ENCODE measurements around the gene ANKRD40. TPM values are rescaled to one million over a fixed set of nuclear protein-coding genes. Genes with fewer than 3 reads are reported as not detected.

ANKRD40 gene
- total and polyA plus RNA-seq, 7 donors, result 12.3 to 76.3 (median 51.2) TPM

GRCh38 chr17:50668025-50668837 lies 39.5 kb downstream of the ANKRD40 start:
- no peak for DNase-seq
- intact Hi-C loops (cut with DNase I), result no loop called here
- H3K27me3 ChIP-seq, result no peaks in the 10 kb centered on the region
- no peaks in the 10 kb centered on the region for H3K4me1 ChIP-seq
- TF ChIP-seq POLR2A (IDR thresholded peaks at IDR 0.05) (no peak), EP300 (IDR thresholded peaks at IDR 0.05) (no peak), POLR2AphosphoS5 (IDR thresholded peaks at IDR 0.05) (no peak), CTCF (IDR thresholded peaks at IDR 0.05) (no peak)
- H3K4me3 ChIP-seq, result no peak overlapping the region
- no peak overlapping the region for H3K27ac ChIP-seq
- H3K9me3 ChIP-seq, result no peaks in the 10 kb centered on the region
- 47 to 60% methylated on average over 8 of the region's 8 CpGs for WGBS, 2 donors
- H3K36me3 ChIP-seq, result no peaks in the 10 kb centered on the region

- WGBS, 2 donors, result 93 to 95% methylated on average over 14 of the region's 14 CpGs
- TF ChIP-seq POLR2A (IDR thresholded peaks at IDR 0.05) (no peak), EP300 (IDR thresholded peaks at IDR 0.05) (no peak), POLR2AphosphoS5 (IDR thresholded peaks at IDR 0.05) (no peak), CTCF (IDR thresholded peaks at IDR 0.05) (no peak)
- DNase-seq, result no peak
- Histone ChIP-seq H3K27ac (no peak overlapping the region), H3K4me3 (no peak overlapping the region), H3K4me1 (no peaks in the 10 kb centered on the region), H3K36me3 (no peaks in the 10 kb centered on the region), H3K9me3 (no peaks in the 10 kb centered on the region), H3K27me3 (no peaks in the 10 kb centered on the region)
- intact Hi-C loops (cut with DNase I), result no loop called here
These were observed 40.3 kb downstream of the ANKRD40 start for GRCh38 chr17:50667259-50668024.

GRCh38 chr17:50666316-50666715 lies 41.4 kb downstream of the ANKRD40 start:
- Histone ChIP-seq H3K9me3 (no peaks in the 10 kb centered on the region), H3K4me1 (peaks cover 0 to 11% (median 10%) of the 10 kb centered on the region in 4 donors), H3K36me3 (no peaks in the 10 kb centered on the region), H3K27ac (no peak overlapping the region), H3K4me3 (no peak overlapping the region), H3K27me3 (no peaks in the 10 kb centered on the region)
- TF ChIP-seq EP300 (IDR thresholded peaks at IDR 0.05) (no peak), POLR2A (IDR thresholded peaks at IDR 0.05) (no peak), POLR2AphosphoS5 (IDR thresholded peaks at IDR 0.05) (no peak)
- no peak for DNase-seq
- WGBS, 2 donors, result 96% methylated on average over 8 of the region's 8 CpGs
- intact Hi-C loops (cut with DNase I), result no loop called here

- H3K4me3 ChIP-seq, result no peak overlapping the region
- WGBS, 2 donors, result 80 to 88% methylated on average over 5 of the region's 5 CpGs
- intact Hi-C loops (cut with DNase I), result no loop called here
These were observed 41.9 kb downstream of the ANKRD40 start for GRCh38 chr17:50665838-50666237.

More at GRCh38 chr17:50665838-50666237, 41.9 kb downstream of the ANKRD40 start:
- peaks cover 0 to 16% (median 15%) of the 10 kb centered on the region in 4 donors for H3K4me1 ChIP-seq
- H3K9me3 ChIP-seq, result no peaks in the 10 kb centered on the region
- H3K36me3 ChIP-seq, result no peaks in the 10 kb centered on the region
- TF ChIP-seq POLR2AphosphoS5 (IDR thresholded peaks at IDR 0.05), result no peak
- no peak for TF ChIP-seq CTCF (IDR thresholded peaks at IDR 0.05)
- TF ChIP-seq POLR2A (IDR thresholded peaks at IDR 0.05), result no peak
- no peaks in the 10 kb centered on the region for H3K27me3 ChIP-seq
- DNase-seq, result no peak
- no peak overlapping the region for H3K27ac ChIP-seq

Measured in sigmoid colon (tissue), 7 donors.